WTC11 (cell line): Measurements from ENCODE around the gene IL20. TPM values are rescaled to one million over a fixed set of nuclear protein-coding genes. Genes with fewer than 3 reads are reported as not detected.

Experiments used
- CBFB ChIP-seq: sonication (generic); formaldehyde crosslinking; IDR thresholded peaks from 2 replicates; pipeline ENCODE4 v1.8.1; 2022; ENCODE audit warnings: mild to moderate bottlenecking, low read depth, missing genetic modification reagents
- CREB1 ChIP-seq: sonication (generic); formaldehyde crosslinking; IDR thresholded peaks from 2 replicates; pipeline ENCODE4 v1.8.0; 2023; ENCODE audit warnings: mild to moderate bottlenecking, missing genetic modification reagents
- ELF4 ChIP-seq: sonication (generic); formaldehyde crosslinking; IDR thresholded peaks from 2 replicates; pipeline ENCODE4 v1.8.1; 2022; ENCODE audit warnings: low read depth, mild to moderate bottlenecking, moderate library complexity, missing genetic modification reagents
- EMX1 ChIP-seq: fragments of 250-450 bp; sonication (Bioruptor Pico); IDR thresholded peaks from 2 replicates; pipeline ENCODE4 v1.8.0; 2021; ENCODE audit warnings: mild to moderate bottlenecking
- FOXK1 ChIP-seq: sonication (generic); formaldehyde crosslinking; IDR thresholded peaks from 2 replicates; pipeline ENCODE4 v1.8.0; 2022; ENCODE audit warnings: mild to moderate bottlenecking, moderate library complexity, missing genetic modification reagents
- FOXP1 ChIP-seq: sonication (generic); formaldehyde crosslinking; IDR thresholded peaks from 2 replicates; pipeline ENCODE4 v1.8.0; 2022; ENCODE audit warnings: missing genetic modification reagents, mild to moderate bottlenecking, moderate library complexity, borderline replicate concordance
- IRF2 ChIP-seq: sonication (generic); formaldehyde crosslinking; IDR thresholded peaks from 2 replicates; pipeline ENCODE4 v1.8.0; 2022; ENCODE audit warnings: low read depth, missing genetic modification reagents, borderline replicate concordance
- NFATC4 ChIP-seq: fragments of 250-450 bp; sonication (Bioruptor Pico); IDR thresholded peaks from 2 replicates; pipeline ENCODE4 v1.9.0; 2021; ENCODE audit warnings: mild to moderate bottlenecking
- RORB ChIP-seq: fragments of 250-450 bp; sonication (Bioruptor Pico); IDR thresholded peaks from 2 replicates; pipeline ENCODE4 v1.9.0; 2021; ENCODE audit warnings: mild to moderate bottlenecking
- SOX15 ChIP-seq: fragments of 250-450 bp; sonication (Bioruptor Pico); IDR thresholded peaks from 2 replicates; pipeline ENCODE4 v1.9.0; 2021; ENCODE audit warnings: mild to moderate bottlenecking
- TCF7 ChIP-seq: sonication (generic); formaldehyde crosslinking; IDR thresholded peaks from 2 replicates; pipeline ENCODE4 v1.8.0; 2022; ENCODE audit warnings: mild to moderate bottlenecking, low read depth, missing genetic modification reagents, moderate library complexity
- TEAD1 ChIP-seq: sonication (generic); formaldehyde crosslinking; IDR thresholded peaks from 2 replicates; pipeline ENCODE4 v1.8.0; 2022; ENCODE audit warnings: mild to moderate bottlenecking, missing genetic modification reagents
- ZNF138 ChIP-seq: sonication (generic); formaldehyde crosslinking; conservative IDR thresholded peaks from 2 replicates; pipeline ENCODE4 v1.8.1; 2022; ENCODE audit warnings: mild to moderate bottlenecking, moderate library complexity, missing genetic modification reagents
- ZNF232 ChIP-seq: sonication (generic); formaldehyde crosslinking; IDR thresholded peaks from 2 replicates; pipeline ENCODE4 v1.8.0; 2022; ENCODE audit warnings: mild to moderate bottlenecking, missing genetic modification reagents
- ZNF263 ChIP-seq: sonication (generic); formaldehyde crosslinking; IDR thresholded peaks from 2 replicates; pipeline ENCODE4 v1.8.1; 2022; ENCODE audit warnings: low read depth, mild to moderate bottlenecking, moderate library complexity, missing genetic modification reagents
- ZNF317 ChIP-seq: sonication (generic); formaldehyde crosslinking; IDR thresholded peaks from 2 replicates; pipeline ENCODE4 v1.8.1; 2023; ENCODE audit warnings: low read depth, mild to moderate bottlenecking, moderate library complexity, missing genetic modification reagents, borderline replicate concordance
- ZNF396 ChIP-seq: fragments of 250-450 bp; sonication (Bioruptor Pico); IDR thresholded peaks from 2 replicates; pipeline ENCODE4 v1.8.0; 2021; ENCODE audit warnings: mild to moderate bottlenecking, moderate library complexity, borderline replicate concordance
- ZNF416 ChIP-seq: fragments of 250-450 bp; sonication (Bioruptor Pico); IDR thresholded peaks from 2 replicates; pipeline ENCODE4 v1.9.0; 2021; ENCODE audit warnings: mild to moderate bottlenecking, inconsistent platforms
- total RNA-seq: library from RNA; stranded (reverse); gene quantifications from 3 replicates; pipeline ENCODE4 v1.2.3, GENCODE V29; 2021
- TF ChIP-seq, protein P1 (sequence below): sonication (generic); formaldehyde crosslinking; conservative IDR thresholded peaks from 2 replicates; pipeline ENCODE4 v1.8.1; 2022; ENCODE audit warnings: mild to moderate bottlenecking, missing genetic modification reagents
- TF ChIP-seq, protein P2 (sequence below): sonication (generic); formaldehyde crosslinking; IDR thresholded peaks from 2 replicates; pipeline ENCODE4 v1.8.1; 2023; ENCODE audit warnings: mild to moderate bottlenecking, missing genetic modification reagents, moderate library complexity
- TF ChIP-seq, protein P3 (sequence below): fragments of 250-450 bp; sonication (Bioruptor Pico); IDR thresholded peaks from 2 replicates; pipeline ENCODE4 v1.9.0; 2021; ENCODE audit warnings: mild to moderate bottlenecking, borderline replicate concordance
- TF ChIP-seq, protein P4 (sequence below): sonication (generic); formaldehyde crosslinking; IDR thresholded peaks from 2 replicates; pipeline ENCODE4 v1.8.0; 2022; ENCODE audit warnings: mild to moderate bottlenecking, missing genetic modification reagents
- TF ChIP-seq, protein P5 (sequence below): fragments of 200-600 bp; IDR thresholded peaks from 2 replicates; pipeline ENCODE4 v1.8.0; 2022; ENCODE audit warnings: antibody characterized with exemption
- TF ChIP-seq, protein P6 (sequence below): fragments of 250-450 bp; sonication (Bioruptor Pico); IDR thresholded peaks from 2 replicates; pipeline ENCODE4 v1.9.0; 2021; ENCODE audit warnings: mild to moderate bottlenecking
- TF ChIP-seq, protein P7 (sequence below): sonication (generic); formaldehyde crosslinking; IDR thresholded peaks from 2 replicates; pipeline ENCODE4 v1.8.0; 2023; ENCODE audit warnings: mild to moderate bottlenecking, missing genetic modification reagents
- TF ChIP-seq, protein P8 (sequence below): sonication (generic); formaldehyde crosslinking; IDR thresholded peaks from 2 replicates; pipeline ENCODE4 v1.8.0; 2022; ENCODE audit warnings: mild to moderate bottlenecking, missing genetic modification reagents

IL20 gene
- total RNA-seq, 1 experiment from 2014 or later = not detected

DNA sequence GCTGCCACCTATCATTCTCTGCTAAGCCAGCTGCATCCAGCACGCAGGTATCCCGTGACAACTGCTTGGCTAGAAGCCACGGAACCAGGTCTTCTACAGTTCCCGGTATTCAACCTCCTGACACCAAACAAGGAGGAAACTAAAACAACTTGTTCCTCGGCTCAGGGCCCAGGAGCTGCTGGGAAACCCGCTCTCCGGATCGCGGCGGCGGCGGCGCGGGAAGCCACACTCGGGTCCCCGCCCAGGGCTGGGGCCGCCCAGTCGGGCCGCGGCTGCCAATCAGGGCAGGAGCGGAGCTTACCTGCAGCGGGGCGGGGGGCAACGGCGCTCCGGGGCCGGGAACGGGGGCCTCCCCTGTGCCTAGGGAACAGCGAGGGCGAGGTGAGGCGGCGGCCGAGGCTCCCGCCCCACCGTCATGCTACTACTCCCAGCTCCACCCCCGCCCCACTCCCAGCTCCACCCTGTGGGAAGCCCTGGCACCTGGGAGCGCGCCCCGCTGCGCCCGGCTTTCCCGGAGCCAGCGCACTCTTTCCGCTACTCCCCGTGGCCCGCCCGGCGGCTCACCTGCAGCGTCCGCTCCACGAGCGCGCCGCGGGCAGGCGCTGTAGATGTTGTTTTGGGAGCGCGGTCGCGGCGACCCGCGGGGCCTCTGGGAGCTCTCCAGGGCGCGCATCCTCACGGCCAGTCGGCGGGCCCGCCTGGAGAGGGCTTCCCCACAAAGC is 43.9 kb downstream of the IL20 start (continued):
- no peak for TF ChIP-seq FOXK1 (CRISPR knock-in tag)
- TF ChIP-seq, protein P1, sequence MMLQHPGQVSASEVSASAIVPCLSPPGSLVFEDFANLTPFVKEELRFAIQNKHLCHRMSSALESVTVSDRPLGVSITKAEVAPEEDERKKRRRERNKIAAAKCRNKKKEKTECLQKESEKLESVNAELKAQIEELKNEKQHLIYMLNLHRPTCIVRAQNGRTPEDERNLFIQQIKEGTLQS = no peak
- TF ChIP-seq, protein P2, sequence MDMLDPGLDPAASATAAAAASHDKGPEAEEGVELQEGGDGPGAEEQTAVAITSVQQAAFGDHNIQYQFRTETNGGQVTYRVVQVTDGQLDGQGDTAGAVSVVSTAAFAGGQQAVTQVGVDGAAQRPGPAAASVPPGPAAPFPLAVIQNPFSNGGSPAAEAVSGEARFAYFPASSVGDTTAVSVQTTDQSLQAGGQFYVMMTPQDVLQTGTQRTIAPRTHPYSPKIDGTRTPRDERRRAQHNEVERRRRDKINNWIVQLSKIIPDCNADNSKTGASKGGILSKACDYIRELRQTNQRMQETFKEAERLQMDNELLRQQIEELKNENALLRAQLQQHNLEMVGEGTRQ (CRISPR knock-in tag) = no peak
- TF ChIP-seq, protein P3, sequence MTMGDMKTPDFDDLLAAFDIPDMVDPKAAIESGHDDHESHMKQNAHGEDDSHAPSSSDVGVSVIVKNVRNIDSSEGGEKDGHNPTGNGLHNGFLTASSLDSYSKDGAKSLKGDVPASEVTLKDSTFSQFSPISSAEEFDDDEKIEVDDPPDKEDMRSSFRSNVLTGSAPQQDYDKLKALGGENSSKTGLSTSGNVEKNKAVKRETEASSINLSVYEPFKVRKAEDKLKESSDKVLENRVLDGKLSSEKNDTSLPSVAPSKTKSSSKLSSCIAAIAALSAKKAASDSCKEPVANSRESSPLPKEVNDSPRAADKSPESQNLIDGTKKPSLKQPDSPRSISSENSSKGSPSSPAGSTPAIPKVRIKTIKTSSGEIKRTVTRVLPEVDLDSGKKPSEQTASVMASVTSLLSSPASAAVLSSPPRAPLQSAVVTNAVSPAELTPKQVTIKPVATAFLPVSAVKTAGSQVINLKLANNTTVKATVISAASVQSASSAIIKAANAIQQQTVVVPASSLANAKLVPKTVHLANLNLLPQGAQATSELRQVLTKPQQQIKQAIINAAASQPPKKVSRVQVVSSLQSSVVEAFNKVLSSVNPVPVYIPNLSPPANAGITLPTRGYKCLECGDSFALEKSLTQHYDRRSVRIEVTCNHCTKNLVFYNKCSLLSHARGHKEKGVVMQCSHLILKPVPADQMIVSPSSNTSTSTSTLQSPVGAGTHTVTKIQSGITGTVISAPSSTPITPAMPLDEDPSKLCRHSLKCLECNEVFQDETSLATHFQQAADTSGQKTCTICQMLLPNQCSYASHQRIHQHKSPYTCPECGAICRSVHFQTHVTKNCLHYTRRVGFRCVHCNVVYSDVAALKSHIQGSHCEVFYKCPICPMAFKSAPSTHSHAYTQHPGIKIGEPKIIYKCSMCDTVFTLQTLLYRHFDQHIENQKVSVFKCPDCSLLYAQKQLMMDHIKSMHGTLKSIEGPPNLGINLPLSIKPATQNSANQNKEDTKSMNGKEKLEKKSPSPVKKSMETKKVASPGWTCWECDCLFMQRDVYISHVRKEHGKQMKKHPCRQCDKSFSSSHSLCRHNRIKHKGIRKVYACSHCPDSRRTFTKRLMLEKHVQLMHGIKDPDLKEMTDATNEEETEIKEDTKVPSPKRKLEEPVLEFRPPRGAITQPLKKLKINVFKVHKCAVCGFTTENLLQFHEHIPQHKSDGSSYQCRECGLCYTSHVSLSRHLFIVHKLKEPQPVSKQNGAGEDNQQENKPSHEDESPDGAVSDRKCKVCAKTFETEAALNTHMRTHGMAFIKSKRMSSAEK (CRISPR knock-in tag) = no peak
- TF ChIP-seq TCF7 = 0 out of 2 replicates have a peak, but pooled peaks have one; percentile 40
- TF ChIP-seq, protein P4, sequence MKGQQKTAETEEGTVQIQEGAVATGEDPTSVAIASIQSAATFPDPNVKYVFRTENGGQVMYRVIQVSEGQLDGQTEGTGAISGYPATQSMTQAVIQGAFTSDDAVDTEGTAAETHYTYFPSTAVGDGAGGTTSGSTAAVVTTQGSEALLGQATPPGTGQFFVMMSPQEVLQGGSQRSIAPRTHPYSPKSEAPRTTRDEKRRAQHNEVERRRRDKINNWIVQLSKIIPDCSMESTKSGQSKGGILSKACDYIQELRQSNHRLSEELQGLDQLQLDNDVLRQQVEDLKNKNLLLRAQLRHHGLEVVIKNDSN = no peak
- no peak for TF ChIP-seq ZNF416
- TF ChIP-seq EMX1 (CRISPR knock-in tag) = no peak
- no peak for TF ChIP-seq ZNF232 (CRISPR knock-in tag)
- no peak for TF ChIP-seq CREB1 (CRISPR knock-in tag)
- TF ChIP-seq ZNF138 (CRISPR knock-in tag) = no peak
- no peak for TF ChIP-seq ELF4 (CRISPR knock-in tag)
- TF ChIP-seq IRF2 (CRISPR knock-in tag) = no peak
- TF ChIP-seq NFATC4 (CRISPR knock-in tag) = no peak
- TF ChIP-seq RORB (CRISPR knock-in tag) = no peak
- TF ChIP-seq ZNF263 (CRISPR knock-in tag) = no peak
- no peak for TF ChIP-seq ZNF396 (CRISPR knock-in tag)
- TF ChIP-seq SOX15 (CRISPR knock-in tag) = no peak
- TF ChIP-seq, protein P5, sequence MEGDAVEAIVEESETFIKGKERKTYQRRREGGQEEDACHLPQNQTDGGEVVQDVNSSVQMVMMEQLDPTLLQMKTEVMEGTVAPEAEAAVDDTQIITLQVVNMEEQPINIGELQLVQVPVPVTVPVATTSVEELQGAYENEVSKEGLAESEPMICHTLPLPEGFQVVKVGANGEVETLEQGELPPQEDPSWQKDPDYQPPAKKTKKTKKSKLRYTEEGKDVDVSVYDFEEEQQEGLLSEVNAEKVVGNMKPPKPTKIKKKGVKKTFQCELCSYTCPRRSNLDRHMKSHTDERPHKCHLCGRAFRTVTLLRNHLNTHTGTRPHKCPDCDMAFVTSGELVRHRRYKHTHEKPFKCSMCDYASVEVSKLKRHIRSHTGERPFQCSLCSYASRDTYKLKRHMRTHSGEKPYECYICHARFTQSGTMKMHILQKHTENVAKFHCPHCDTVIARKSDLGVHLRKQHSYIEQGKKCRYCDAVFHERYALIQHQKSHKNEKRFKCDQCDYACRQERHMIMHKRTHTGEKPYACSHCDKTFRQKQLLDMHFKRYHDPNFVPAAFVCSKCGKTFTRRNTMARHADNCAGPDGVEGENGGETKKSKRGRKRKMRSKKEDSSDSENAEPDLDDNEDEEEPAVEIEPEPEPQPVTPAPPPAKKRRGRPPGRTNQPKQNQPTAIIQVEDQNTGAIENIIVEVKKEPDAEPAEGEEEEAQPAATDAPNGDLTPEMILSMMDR = no peak
- 0 out of 2 replicates have a peak, but pooled peaks have one; percentile 25 for TF ChIP-seq TEAD1 (CRISPR knock-in tag)
- TF ChIP-seq CBFB (CRISPR knock-in tag) = no peak
- TF ChIP-seq, protein P6, sequence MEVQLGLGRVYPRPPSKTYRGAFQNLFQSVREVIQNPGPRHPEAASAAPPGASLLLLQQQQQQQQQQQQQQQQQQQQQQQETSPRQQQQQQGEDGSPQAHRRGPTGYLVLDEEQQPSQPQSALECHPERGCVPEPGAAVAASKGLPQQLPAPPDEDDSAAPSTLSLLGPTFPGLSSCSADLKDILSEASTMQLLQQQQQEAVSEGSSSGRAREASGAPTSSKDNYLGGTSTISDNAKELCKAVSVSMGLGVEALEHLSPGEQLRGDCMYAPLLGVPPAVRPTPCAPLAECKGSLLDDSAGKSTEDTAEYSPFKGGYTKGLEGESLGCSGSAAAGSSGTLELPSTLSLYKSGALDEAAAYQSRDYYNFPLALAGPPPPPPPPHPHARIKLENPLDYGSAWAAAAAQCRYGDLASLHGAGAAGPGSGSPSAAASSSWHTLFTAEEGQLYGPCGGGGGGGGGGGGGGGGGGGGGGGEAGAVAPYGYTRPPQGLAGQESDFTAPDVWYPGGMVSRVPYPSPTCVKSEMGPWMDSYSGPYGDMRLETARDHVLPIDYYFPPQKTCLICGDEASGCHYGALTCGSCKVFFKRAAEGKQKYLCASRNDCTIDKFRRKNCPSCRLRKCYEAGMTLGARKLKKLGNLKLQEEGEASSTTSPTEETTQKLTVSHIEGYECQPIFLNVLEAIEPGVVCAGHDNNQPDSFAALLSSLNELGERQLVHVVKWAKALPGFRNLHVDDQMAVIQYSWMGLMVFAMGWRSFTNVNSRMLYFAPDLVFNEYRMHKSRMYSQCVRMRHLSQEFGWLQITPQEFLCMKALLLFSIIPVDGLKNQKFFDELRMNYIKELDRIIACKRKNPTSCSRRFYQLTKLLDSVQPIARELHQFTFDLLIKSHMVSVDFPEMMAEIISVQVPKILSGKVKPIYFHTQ (CRISPR knock-in tag) = no peak
- peak; percentile 41; the same call in 1 of the 2 replicates for TF ChIP-seq FOXP1 (CRISPR knock-in tag)
- TF ChIP-seq, protein P7, sequence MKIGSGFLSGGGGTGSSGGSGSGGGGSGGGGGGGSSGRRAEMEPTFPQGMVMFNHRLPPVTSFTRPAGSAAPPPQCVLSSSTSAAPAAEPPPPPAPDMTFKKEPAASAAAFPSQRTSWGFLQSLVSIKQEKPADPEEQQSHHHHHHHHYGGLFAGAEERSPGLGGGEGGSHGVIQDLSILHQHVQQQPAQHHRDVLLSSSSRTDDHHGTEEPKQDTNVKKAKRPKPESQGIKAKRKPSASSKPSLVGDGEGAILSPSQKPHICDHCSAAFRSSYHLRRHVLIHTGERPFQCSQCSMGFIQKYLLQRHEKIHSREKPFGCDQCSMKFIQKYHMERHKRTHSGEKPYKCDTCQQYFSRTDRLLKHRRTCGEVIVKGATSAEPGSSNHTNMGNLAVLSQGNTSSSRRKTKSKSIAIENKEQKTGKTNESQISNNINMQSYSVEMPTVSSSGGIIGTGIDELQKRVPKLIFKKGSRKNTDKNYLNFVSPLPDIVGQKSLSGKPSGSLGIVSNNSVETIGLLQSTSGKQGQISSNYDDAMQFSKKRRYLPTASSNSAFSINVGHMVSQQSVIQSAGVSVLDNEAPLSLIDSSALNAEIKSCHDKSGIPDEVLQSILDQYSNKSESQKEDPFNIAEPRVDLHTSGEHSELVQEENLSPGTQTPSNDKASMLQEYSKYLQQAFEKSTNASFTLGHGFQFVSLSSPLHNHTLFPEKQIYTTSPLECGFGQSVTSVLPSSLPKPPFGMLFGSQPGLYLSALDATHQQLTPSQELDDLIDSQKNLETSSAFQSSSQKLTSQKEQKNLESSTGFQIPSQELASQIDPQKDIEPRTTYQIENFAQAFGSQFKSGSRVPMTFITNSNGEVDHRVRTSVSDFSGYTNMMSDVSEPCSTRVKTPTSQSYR (CRISPR knock-in tag) = no peak
- TF ChIP-seq, protein P8, sequence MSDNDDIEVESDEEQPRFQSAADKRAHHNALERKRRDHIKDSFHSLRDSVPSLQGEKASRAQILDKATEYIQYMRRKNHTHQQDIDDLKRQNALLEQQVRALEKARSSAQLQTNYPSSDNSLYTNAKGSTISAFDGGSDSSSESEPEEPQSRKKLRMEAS (CRISPR knock-in tag) = 0 out of 2 replicates have a peak, but pooled peaks have one; percentile 42
- no peak for TF ChIP-seq ZNF317 (CRISPR knock-in tag)
